Superior temporal gyrus (tissue), 1 donor: ENCODE results near the gene SLC5A1.

Source experiments
- DNase-seq: peaks from one replicate; pipeline ENCODE4 v3.0.0-alpha.2; 2016; ENCODE audit errors: extremely low spot score

SLC5A1 gene

GRCh38 chr22:32042924-32043323, at the start of gene SLC5A1:
SLC5A1 (plus strand) TSS chr22:32043261; CDS start chr22:32043282, 21 bp downstream.
- no peak for DNase-seq

- DNase-seq = no peak
Observed at GRCh38 chr22:31995046-31995445, 48.0 kb upstream of the SLC5A1 start.

- DNase-seq = no peak
Observed at GRCh38 chr22:31995807-31996206, 47.3 kb upstream of the SLC5A1 start.

- DNase-seq = no peak
Observed at GRCh38 chr22:31998784-31999385, 44.2 kb upstream of the SLC5A1 start.

- no peak for DNase-seq
Observed at GRCh38 chr22:32000181-32000580, 42.9 kb upstream of the SLC5A1 start.

- DNase-seq = no peak
Observed at GRCh38 chr22:32005453-32005852, 37.6 kb upstream of the SLC5A1 start.

GRCh38 chr22:32013200-32013599, 29.9 kb upstream of the SLC5A1 start:
- no peak for DNase-seq

GRCh38 chr22:32016081-32016480, 27.0 kb upstream of the SLC5A1 start:
- DNase-seq = no peak

GRCh38 chr22:32018056-32018455, 25.0 kb upstream of the SLC5A1 start:
- DNase-seq = no peak

GRCh38 chr22:32020117-32020516, 22.9 kb upstream of the SLC5A1 start:
- DNase-seq = no peak

- no peak for DNase-seq
Observed at GRCh38 chr22:32021716-32022115, 21.3 kb upstream of the SLC5A1 start.

GRCh38 chr22:32023251-32023827, 19.7 kb upstream of the SLC5A1 start:
- no peak for DNase-seq

- DNase-seq = no peak
Observed at GRCh38 chr22:32024796-32025195, 18.3 kb upstream of the SLC5A1 start.

GRCh38 chr22:32030518-32031247, 12.4 kb upstream of the SLC5A1 start:
- no peak for DNase-seq

- no peak for DNase-seq
Observed at GRCh38 chr22:32031466-32031865, 11.6 kb upstream of the SLC5A1 start.

GRCh38 chr22:32034275-32034674, 8.8 kb upstream of the SLC5A1 start:
- no peak for DNase-seq

- no peak for DNase-seq
Observed at GRCh38 chr22:32037236-32037635, 5.8 kb upstream of the SLC5A1 start.

GRCh38 chr22:32040324-32040904, 2.6 kb upstream of the SLC5A1 start:
- no peak for DNase-seq

GRCh38 chr22:32043391-32043790, 330 bp downstream of the SLC5A1 start:
- DNase-seq = no peak

- DNase-seq = no peak
Observed at GRCh38 chr22:32044477-32044876, 1.4 kb downstream of the SLC5A1 start.

- DNase-seq = no peak
Observed at GRCh38 chr22:32044913-32045312, 1.9 kb downstream of the SLC5A1 start.

GRCh38 chr22:32048069-32048468, 5.0 kb downstream of the SLC5A1 start:
- DNase-seq = no peak
